GM18508 (cell line): Measurements from ENCODE around the gene IPO11.
"Not testable (repeated sequence)": the region's sequence is repeated elsewhere in the genome, so short reads cannot be mapped to it uniquely, and the experiment has no call there.

Source experiments
- ATAC-seq: cut with Tn5 transposase; IDR thresholded peaks from one replicate; pipeline ENCODE4 v1.9.1; 2021; ENCODE audit warnings: moderate number of reproducible peaks; ENCODE audit not compliant: insufficient read depth, unreplicated experiment

The IPO11 gene

DNA sequence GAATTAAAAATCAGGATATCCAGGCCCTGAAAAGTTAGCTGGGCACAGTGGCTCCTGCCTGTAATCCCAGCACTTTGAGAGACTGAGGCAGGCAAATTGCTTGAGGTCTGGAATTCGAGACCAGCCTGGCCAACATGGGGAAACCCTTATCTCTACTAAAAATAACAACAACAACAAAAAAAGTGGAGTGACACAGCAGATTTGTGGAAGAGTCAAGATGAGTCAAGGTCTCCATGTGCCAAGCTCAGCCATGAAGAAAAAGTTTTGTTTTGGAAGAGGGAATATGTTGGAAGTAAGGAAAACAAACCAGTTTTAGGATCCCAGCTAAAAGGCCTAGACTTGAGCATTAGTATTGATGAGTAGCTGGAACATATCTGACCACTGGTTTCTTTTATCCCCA lies 180.8 kb downstream of the IPO11 start:
- no peak for ATAC-seq

DNA sequence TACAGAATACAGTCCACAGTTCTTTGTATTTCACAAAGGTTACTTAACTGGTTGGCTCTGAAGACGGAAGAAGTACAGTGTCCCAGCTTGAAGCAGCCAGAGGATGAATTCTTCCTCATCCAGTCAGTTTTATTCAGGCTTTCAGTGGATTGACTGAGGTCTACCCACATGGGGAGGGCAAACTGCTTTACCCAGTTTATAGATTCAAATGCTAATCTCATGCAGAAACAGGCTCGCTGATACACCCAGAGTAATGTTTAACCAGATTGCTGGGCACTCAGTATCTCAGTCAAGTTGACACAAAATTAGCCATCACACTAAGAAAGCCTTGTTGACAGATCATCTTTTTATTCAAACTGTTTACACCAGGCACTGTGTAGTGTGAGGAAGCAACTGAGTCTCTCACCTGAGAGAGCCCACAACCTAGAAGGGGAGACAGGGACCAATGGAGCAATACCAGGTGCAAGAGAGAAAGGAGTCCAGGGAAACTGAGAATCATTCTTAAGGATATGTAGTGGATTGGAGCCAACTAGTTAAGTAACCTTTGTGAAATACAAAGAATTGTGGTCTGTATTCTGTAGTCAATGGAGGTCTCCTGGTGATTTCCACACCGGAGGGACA lies 181.9 kb downstream of the IPO11 start:
- ATAC-seq, result no peak

DNA sequence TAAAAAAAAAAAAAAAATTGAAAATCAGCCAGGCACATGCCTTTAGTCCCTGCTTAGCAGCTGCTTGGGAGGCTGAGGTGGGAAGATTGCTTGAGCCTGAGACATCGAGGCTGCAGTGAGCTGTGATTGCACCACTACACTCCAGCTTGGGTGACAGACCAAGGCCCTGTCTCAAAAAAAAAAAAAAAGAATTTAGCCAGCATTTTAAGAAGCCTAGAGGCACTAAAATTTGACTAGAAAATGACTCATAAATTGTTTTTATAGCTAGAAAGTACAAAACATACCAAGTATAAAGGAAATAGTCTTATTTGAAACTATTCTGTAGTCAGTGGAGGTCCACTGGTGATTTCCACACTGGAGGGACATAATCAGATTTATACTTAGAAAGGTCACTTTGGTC lies 183.5 kb downstream of the IPO11 start:
- no peak for ATAC-seq

DNA sequence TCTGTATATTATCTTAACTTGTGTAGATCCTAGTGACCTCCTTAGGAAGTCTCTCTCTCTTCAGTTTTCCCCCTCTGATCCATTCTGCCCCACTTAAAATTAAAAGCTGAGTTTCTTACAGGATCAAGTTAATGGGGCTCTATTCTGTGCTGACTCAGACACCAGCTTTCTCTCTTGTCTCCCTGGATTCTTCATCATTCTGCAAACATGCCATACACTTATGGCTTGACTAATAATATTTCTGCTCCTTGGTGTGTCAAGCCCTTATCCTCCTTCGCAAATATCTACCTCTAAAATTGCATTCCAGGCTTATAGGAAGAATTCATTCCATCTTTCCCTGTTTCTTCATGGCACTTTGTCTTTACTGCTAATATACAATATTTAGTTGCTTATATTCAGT lies 184.1 kb downstream of the IPO11 start:
- ATAC-seq, result no peak

DNA sequence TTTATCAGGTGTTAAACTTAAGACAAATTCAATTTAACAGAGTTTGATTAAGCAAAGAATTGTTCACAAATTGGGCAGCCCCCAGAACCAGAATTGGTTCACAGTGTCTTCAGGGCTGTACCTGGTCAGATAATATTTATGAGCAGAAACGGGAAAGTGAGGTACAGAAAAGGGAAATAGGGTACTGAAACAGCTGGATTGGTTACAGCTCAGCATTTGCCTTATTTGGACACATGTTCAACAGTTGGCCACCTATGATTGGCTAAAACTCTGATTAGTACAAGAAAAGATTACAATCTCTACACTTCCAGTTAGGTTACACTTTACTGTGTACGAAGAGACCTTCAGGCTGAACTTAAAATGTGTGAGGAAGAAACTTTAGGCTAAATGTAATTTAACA lies 184.8 kb downstream of the IPO11 start:
- ATAC-seq, result no peak

DNA sequence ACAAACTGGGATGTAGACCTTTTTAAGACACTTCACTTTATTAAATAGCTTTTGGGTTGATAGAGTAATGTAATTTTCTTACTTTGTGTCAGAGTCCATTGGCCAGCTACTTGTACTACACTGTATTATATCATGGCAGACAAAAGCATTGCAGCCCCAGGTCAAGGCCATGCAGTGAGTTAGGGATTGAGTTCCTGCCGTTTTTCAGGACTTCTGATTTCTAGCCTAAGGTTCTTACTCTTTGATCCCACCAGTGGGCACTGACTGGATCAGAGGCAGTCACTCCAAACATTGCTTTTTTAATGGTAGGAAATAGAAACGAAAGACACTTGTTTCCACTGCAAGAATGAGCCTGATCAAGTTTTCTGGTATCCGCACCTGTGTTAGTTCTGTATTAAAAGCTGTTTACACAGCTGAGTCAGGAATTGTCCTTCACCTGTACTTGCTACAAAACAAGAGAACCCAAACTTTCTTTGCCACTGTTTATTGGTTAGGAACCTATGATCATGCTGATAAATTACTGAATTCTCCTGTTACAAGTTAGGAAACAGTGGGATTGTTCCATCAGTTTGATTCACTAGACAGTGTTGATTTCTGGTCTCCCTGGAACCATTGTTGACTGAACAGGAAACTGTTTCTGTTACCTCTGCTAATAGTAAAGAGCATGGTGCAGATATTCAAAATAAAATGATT lies 188.1 kb downstream of the IPO11 start:
- no peak for ATAC-seq

DNA sequence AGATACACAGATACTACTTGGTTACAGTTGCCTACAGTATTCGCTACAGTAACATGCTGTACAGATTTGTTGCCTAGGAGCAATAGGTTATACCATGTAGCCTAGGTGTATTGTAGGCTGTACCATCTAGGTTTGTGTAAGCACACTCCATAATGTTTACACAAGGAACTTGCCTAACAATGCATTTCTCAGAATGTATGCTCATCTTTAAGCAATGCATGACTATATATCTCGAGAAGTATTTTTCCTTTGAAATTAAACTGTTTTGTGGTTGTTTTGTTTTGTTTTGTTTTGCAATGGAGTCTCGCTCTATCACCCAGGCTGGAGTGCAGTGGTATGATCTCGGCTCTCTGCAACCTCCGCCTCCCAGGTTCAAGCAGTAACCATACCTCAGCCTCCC lies 191.4 kb downstream of the IPO11 start:
- ATAC-seq, result no peak

DNA sequence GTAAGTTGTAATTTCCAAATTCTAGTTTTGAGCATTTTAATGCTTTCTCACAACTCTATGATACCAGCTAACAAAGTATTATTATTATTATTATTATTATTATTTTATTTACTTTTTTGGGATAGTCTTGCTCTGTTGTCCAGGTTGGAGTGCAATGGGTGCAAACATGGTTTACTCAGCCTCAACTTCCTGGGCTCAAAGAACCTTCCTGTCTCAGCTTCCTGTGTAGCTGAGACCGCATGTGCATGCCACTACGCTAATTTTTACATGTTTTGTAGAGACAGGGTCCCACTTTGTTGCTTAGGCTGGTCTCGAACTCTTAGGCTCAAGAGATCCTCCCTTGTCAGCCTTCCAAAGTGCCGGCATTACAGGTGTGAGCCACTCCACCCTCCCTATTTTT lies 193.1 kb downstream of the IPO11 start:
- no peak for ATAC-seq

DNA sequence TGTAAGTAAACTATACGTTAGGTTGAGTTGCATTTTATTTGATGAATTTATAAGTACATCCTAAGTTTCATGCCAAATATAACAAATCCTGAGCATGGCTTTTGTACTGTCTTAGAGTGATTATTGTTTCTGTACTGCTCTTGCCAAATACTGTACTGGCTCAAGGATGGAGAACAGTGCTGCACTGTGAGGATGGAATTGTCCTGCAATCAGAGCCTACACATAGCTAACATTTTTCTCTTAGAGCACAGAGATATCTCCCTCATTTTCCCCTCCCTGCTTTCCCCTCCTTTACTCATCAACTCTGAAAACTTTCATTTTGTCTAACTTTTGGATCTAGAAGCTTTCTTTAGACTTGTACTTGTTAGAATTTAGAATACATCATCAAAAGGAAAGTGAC lies 194.3 kb downstream of the IPO11 start:
- ATAC-seq, result no peak

DNA sequence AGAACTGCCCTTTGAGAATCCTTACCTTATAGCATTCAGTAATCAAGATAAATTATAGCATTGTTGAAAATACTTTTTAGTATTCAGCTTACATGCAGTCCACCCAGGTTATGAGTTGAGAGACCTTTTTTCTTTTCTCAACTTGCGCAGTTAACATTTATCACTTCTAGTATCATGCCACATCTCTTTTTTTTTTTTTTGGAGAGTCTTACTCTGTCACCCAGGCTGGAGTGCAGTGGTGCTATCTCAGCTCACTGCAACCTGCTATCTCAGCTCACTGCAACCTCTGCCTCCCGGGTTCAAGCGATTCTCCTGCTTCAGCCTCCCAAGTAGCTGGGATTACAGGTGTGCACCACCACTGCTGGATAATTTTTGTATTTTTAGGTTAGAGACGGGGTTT lies 195.1 kb downstream of the IPO11 start:
- no peak for ATAC-seq

DNA sequence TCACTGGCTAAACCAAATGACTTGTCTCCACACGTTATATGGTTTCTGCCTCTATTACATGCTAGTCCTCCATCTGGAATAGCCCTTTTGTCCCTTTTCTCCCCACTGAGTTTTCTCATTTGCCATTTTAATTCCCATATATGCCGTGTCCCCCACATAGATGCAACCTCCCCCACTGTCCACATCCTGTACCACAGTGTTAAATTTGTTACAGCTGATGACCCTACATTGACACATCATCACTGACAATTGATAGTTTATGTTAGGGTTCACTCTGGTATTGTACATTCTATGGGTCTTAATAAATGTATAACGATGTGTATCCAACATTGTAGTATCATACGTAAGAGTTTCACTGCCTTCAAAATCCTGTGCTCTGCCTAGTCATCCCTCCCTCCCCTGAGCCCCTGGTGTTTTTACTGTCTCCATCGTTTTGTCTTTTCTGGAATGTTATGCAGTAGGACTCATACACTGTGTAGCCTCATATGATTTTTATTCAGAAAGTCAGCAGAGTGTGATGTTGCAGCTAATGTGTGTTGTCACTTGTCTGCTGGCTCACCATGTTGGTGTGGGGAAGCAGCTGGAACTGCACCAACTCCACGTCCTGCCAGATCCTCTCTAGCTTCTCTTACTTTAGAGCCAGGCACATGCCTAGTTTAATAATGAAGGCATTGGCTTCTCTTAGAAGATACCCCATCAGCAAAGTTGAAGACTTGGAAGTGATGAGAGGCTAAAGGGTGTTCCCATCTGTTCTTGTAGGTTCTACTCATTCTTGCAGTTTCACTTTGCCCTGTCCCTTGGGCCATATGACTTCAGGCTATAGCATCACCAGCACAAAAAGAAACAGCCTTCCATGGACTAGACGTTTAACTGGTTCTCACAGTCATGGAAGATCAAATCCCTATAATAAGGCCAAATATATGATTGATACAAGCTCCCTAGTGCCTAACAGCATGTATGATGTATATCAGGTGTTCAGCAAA lies 196.3 kb downstream of the IPO11 start:
- no peak for ATAC-seq

DNA sequence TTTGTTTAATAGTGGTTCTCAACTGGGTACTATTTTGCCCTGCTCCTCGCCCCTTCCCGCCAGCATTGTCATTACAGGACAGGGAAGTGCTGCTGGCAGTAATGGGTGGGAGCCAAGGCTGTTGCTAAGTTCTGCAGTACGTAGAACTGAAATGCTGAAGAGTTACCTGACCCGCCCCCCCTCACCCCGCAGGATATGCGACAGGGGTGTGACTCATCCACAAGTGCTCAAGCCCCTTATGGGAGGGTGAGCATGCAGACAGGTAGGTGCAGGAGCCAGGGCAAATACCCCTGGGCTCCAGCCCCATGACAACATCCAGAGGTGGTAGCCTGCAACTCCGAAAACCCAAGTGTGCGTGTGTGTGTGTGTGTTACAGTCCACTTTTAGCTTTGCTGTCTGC lies 201.8 kb downstream of the IPO11 start:
- ATAC-seq, result no peak

DNA sequence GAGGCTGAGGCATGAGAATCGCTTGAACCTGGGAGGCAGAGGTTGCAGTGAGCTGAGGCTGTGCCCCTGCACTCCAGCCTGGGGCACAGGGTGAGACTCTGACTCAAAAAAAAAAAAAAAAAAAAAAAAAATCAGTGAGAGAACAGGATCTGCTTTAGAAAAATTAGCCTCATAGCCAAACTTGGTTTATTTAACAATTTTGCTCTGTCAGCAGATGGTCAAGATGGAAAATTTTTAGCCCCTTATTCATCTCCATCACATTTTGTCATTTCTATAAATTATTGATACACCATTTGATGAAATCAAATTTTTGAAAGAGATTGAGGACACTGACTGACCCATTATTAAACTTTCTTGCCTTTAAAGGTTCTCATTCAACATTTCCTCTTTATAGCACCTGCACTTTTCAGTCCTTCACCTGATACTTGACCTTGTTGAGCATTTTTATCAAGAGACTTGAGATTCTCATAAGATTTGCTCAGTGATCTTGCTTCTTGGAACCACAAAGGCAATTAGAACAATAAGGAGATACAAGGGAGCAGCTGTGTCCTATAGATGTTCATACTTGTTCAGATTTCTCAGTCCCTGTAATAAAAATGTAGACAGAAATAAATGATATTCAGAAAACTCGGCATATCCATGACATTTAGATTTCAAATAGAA lies 204.2 kb downstream of the IPO11 start:
- ATAC-seq, result no peak

DNA sequence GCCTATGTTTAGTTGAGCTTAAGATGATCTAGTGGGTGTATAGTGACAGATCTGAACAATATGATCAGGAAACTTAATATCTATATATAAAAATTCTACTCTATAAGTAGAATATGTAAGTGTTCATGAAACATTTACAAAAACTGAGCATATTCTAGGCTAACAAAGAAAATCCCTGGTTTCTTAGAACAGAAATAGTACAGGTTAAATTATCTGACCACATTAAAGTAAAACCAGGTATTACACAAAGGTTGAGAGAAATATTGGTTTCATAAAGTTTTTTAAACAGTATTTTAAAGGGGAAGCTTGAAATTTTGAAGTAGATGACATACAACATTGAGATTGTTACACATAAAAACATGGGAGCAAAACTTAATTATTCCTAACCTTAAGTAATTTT lies 205.4 kb downstream of the IPO11 start:
- no peak for ATAC-seq

DNA sequence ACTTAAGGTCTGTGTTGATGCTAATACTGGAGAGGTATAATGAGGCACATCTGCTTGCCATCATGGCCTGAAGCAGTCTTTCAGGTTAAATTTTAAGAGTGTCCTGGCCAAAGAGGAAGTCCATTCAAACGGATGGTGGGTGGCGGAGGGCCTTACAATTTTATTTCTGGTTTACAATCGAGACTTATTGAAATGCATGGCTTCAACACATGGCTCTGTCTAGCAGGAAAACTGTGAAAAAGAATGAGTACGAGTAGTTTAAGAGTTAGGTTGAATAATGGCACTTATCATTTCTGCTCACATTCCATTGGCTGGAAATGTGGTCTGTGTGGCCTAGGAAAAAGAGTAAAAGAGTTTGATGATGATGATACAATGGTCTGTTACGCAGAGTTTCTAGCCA lies 208.2 kb downstream of the IPO11 start:
- ATAC-seq, result no peak

DNA sequence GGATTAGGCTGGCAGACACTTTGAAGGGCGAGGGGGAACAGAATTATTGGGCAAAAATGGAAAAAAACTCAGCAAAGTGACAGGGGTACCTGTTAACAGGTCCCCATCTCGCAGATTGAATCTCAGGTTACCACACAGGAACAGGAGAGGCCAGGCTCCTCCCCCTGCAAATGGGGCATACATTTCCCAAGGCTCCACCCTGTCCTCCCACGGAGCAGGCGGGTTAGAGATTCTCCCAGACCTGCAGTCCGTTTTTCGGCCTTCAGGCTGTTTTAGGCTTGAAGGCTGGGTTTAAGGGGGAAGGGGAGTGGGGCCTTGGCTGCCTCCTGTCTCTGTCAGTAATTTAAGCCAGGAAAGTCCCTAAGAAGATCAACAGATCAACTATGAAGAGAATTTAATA lies 208.7 kb downstream of the IPO11 start:
- no peak for ATAC-seq

DNA sequence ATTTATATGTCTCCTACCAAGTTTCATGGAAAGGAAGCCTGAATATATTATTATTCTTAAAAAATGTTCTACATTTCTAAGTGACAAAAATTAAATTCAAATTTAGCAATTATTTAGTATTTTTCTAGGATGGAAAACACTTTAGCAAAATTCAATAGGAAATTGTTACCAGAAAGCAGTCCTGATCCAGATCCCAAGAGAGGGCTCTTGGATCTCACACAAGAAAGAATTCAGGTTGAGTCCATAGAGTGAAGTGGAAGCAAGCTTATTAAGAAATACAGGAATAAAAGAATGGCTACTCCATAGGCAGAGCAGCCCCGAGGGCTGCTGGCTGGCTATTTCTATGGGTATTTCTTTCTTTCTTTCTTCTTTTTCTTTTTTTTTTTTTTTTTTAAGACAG lies 210.7 kb downstream of the IPO11 start:
- no peak for ATAC-seq

DNA sequence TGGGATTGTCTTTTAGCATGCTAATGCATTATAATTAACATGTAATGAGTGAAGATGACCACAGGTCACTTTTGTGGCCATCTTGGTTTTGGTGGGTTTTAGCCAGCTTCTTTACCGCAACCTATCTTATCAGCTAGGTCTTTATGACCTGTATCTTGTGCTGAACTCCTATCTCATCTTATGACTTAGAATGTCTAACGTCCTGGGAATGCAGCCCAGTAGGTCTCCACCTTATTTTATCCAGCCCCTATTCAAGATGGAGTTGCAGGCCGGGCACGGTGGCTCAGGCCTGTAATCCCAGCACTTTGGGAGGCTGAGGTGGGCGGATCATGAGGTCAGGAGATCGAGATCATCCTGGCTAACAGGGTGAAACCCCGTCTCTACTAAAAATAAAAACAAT lies 211.9 kb downstream of the IPO11 start:
- ATAC-seq, result not testable (repeated sequence)

DNA sequence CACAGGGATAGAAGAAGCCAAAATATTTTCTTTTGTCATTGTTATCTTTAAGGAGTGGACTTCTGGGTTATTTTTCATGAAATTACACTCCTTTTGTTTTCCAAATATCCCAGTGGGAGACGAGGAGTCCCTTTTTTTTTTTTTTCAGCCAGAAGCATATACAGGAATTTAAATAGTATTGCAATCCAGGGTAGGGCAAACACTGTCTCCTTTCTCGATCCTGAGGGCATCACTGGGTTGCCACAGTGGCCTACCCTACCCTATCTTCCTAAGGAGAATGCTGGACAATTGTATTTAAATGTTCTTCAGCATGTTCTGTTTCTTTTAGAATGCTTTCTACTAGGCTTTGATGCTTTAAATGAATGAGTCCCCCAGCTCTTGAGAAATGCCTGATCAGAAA lies 214.0 kb downstream of the IPO11 start:
- ATAC-seq, result no peak

DNA sequence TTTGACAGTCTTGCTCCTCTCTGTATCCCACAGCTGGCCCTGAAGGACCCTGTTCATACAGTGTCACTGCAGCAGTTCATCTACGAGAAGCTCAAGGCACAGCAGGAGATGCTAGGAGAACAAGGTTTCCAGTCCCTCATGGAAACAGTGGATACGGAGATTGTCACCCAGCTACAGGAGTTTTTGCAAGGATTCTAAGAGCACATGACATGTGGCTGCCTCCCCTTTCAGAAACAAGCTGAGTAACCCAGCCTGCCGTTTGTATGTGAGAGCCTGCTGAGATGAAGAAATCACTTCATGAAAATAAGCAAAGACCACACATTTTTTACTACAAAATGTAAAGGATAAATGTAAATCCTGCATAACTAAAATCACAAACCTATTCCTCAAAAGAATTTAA lies 214.6 kb downstream of the IPO11 start:
- ATAC-seq, result no peak

DNA sequence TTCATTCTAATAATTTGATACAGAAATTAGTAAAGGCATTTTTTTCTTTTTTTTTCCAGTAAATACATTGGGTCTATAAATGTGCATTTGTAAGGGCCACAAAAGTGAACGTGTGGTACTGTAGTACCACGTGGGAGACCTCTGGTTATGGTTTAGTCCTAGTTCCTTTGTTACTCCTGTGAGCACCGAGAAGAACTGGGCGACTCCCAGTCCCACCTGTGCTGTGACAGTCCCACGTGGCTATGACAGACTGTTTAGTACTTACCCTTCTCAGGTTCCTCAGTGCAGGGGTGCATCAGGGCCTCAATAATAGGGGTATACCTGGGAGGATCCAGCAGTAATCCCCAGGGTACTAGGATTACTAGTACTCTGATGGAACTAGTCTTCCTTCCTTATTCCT lies 215.3 kb downstream of the IPO11 start:
- no peak for ATAC-seq
